ENCODE data around the gene CCDC92. TPM values are rescaled to one million over a fixed set of nuclear protein-coding genes. Genes with fewer than 3 reads are reported as not detected.

The CCDC92 gene
- total and polyA plus RNA-seq, 9 donors, result 13.9 to 51.0 (median 34.6) TPM

- Histone ChIP-seq H3K9me3 (no peaks in the 10 kb centered on the region), H3K4me1 (ENCODE audit: insufficient read depth) (no peaks in the 10 kb centered on the region), H3K36me3 (no peaks in the 10 kb centered on the region), H3K27me3 (no peaks in the 10 kb centered on the region), H3K27ac (no peak overlapping the region), H3K4me3 (no peak overlapping the region)
- no peak for TF ChIP-seq POLR2A (IDR thresholded peaks at IDR 0.05)
- TF ChIP-seq CTCF (IDR thresholded peaks at IDR 0.05), result no peak
- no peak for TF ChIP-seq EP300 (IDR thresholded peaks at IDR 0.05)
- no peak for DNase-seq
- intact Hi-C loops (cut with DNase I), result loop anchor here in 2 of 4 donors (10.0 kb wide), 2 partner anchors 84 to 124 kb away; no protein-coding TSS in a partner anchor
- WGBS, 3 donors, result 52 to 56% (median 52%) methylated on average over 9 of the region's 9 CpGs
These were observed 71.7 kb downstream of the CCDC92 start for GRCh38 chr12:123900871-123901376.

GRCh38 chr12:123899368-123899767 is 73.3 kb downstream of the CCDC92 start:
- 93 to 97% (median 93%) methylated on average over 9 of the region's 9 CpGs for WGBS, 3 donors
- H3K9me3 ChIP-seq, result no peaks in the 10 kb centered on the region
- H3K27ac ChIP-seq, result no peak overlapping the region
- H3K4me1 ChIP-seq (ENCODE audit: insufficient read depth), result no peaks in the 10 kb centered on the region
- H3K4me3 ChIP-seq, result no peak overlapping the region
- intact Hi-C loops (cut with DNase I), result no loop called here
- DNase-seq, result no peak
- no peaks in the 10 kb centered on the region for H3K36me3 ChIP-seq
- H3K27me3 ChIP-seq, result no peaks in the 10 kb centered on the region
- no peak for TF ChIP-seq CTCF (IDR thresholded peaks at IDR 0.05)
- no peak for TF ChIP-seq EP300 (IDR thresholded peaks at IDR 0.05)
- no peak for TF ChIP-seq POLR2A (IDR thresholded peaks at IDR 0.05)

GRCh38 chr12:123898673-123899072 is 74.0 kb downstream of the CCDC92 start:
- 86 to 89% (median 86%) methylated on average over 17 to 18 of the region's 18 CpGs for WGBS, 3 donors

GRCh38 chr12:123897221-123897620 is 75.4 kb downstream of the CCDC92 start:
- H3K4me3 ChIP-seq, result no peak overlapping the region
- H3K4me1 ChIP-seq (ENCODE audit: insufficient read depth), result no peaks in the 10 kb centered on the region
- DNase-seq, result no peak
- no peak overlapping the region for H3K27ac ChIP-seq
- 85 to 87% (median 85%) methylated on average over 5 of the region's 5 CpGs for WGBS, 3 donors
- TF ChIP-seq POLR2A (IDR thresholded peaks at IDR 0.05) (no peak), CTCF (IDR thresholded peaks at IDR 0.05) (no peak), EP300 (IDR thresholded peaks at IDR 0.05) (no peak)
- no peaks in the 10 kb centered on the region for H3K9me3 ChIP-seq
- H3K36me3 ChIP-seq, result no peaks in the 10 kb centered on the region
- intact Hi-C loops (cut with DNase I), result no loop called here
- no peaks in the 10 kb centered on the region for H3K27me3 ChIP-seq

More at GRCh38 chr12:123898673-123899072, 74.0 kb downstream of the CCDC92 start:
- no peak for DNase-seq
- no peaks in the 10 kb centered on the region for H3K27me3 ChIP-seq
- H3K36me3 ChIP-seq, result no peaks in the 10 kb centered on the region
- no peaks in the 10 kb centered on the region for H3K4me1 ChIP-seq (ENCODE audit: insufficient read depth)
- TF ChIP-seq CTCF (IDR thresholded peaks at IDR 0.05), result no peak
- no peak for TF ChIP-seq POLR2A (IDR thresholded peaks at IDR 0.05)
- TF ChIP-seq EP300 (IDR thresholded peaks at IDR 0.05), result no peak
- intact Hi-C loops (cut with DNase I), result no loop called here
- H3K9me3 ChIP-seq, result no peaks in the 10 kb centered on the region
- H3K4me3 ChIP-seq, result no peak overlapping the region
- H3K27ac ChIP-seq, result no peak overlapping the region
